ENCODE results near the gene PDCD11. TPM values are rescaled to one million over a fixed set of nuclear protein-coding genes. Genes with fewer than 3 reads are reported as not detected.

Gene PDCD11
- total RNA-seq, 1 donor from 2014 or later = 21.6 TPM

DNA sequence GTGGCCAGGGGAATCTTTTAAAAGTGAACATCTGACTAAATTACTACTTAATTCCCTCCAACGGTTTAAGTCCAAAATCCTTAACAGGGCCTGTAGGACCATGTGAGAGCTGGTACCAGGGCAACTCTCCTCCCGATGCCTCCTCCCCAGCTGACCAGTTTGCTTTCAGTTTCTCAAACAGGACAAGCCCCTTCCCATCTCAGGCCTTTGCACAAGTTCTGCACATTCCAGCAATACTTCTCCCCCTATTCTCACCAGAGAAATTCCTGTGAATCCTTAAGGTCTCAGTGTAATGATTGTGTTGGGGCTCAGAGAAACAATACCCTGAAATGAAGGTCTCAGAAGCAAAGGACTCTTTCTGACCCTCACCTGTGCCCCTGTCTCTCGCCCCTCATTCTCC is 70.3 kb downstream of the PDCD11 start:
- no peaks in the 10 kb centered on the region for H3K36me3 ChIP-seq
- no peaks in the 10 kb centered on the region for H3K9me3 ChIP-seq
- DNase-seq (no peak), ATAC-seq (no peak)
- no peak overlapping the region for H3K27ac ChIP-seq
- intact Hi-C loops (cut with DNase I) = no loop called here
- TF ChIP-seq CTCF (IDR thresholded peaks at IDR 0.05) = no peak
- H3K4me1 ChIP-seq = peaks cover 14% of the 10 kb centered on the region
- no peaks in the 10 kb centered on the region for H3K27me3 ChIP-seq (ENCODE audit: low read depth)
- no peak overlapping the region for H3K4me3 ChIP-seq

DNA sequence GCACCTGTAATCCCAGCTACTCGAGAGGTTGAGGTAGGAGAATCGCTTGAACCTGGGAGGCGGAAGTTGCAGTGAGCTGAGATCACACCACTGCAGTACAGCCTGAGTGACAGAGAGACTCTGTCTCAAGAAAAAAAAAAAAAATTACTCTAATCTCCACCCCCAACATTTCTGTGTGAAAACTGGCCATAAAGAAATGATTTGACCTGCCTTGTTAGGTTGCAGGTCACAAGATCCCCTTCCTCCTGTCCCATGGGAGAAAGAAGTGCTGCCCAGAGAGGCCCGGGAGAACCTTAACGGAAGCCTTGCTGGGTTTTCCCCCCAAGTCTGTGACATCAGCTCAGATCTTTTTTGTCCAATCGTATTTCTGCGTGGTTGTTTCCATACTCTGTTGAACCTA is 71.0 kb downstream of the PDCD11 start:
- intact Hi-C loops (cut with DNase I) = no loop called here
- ATAC-seq = no peak
- H3K27me3 ChIP-seq (ENCODE audit: low read depth) = no peaks in the 10 kb centered on the region
- no peak for DNase-seq
- no peak overlapping the region for H3K4me3 ChIP-seq
- H3K9me3 ChIP-seq = no peaks in the 10 kb centered on the region
- no peak for TF ChIP-seq CTCF (IDR thresholded peaks at IDR 0.05)
- H3K4me1 ChIP-seq = peaks cover 21% of the 10 kb centered on the region
- no peak overlapping the region for H3K27ac ChIP-seq
- H3K36me3 ChIP-seq = no peaks in the 10 kb centered on the region

DNA sequence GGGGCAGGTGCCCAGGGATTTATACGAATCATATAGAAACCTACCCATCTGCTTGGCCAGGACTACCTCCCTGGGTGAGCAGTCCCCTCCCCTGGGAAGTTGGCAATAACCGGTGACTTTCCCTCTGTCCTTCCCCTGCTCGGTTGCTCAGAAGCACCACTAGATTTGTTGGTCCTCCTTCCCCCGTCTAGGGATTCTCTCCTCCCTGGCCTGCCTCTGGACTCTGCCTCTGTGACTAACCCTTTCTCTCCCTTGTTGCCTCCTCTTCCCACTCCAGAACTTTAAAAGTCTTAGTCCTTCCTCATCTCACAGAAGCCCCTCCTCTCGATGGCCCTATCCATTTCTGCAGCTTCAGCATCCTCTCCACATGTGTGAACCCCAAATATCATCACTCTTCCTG is 72.8 kb downstream of the PDCD11 start:
- TF ChIP-seq CTCF (IDR thresholded peaks at IDR 0.05) = no peak
- no peak for ATAC-seq

GRCh38 chr10:103470761-103471653 is 74.6 kb downstream of the PDCD11 start:
- Histone ChIP-seq H3K4me3 (no peak overlapping the region), H3K4me1 (peaks cover 23% of the 10 kb centered on the region), H3K27me3 (ENCODE audit: low read depth) (no peaks in the 10 kb centered on the region), H3K36me3 (no peaks in the 10 kb centered on the region), H3K9me3 (no peaks in the 10 kb centered on the region), H3K27ac (peak overlapping the region; percentile 76)
- DNase-seq = peak; percentile 66
- no peak for TF ChIP-seq CTCF (IDR thresholded peaks at IDR 0.05)
- peak; percentile 85 to 92 for ATAC-seq
- intact Hi-C loops (cut with DNase I) = no loop called here

More for the DNA sequence above, 72.8 kb downstream of the PDCD11 start:
- Histone ChIP-seq H3K27me3 (ENCODE audit: low read depth) (no peaks in the 10 kb centered on the region), H3K4me1 (peaks cover 23% of the 10 kb centered on the region), H3K4me3 (no peak overlapping the region), H3K36me3 (no peaks in the 10 kb centered on the region), H3K9me3 (no peaks in the 10 kb centered on the region), H3K27ac (no peak overlapping the region)
- no peak for DNase-seq
- intact Hi-C loops (cut with DNase I) = no loop called here

GRCh38 chr10:103472005-103472404 is 75.6 kb downstream of the PDCD11 start:
- ATAC-seq (no peak), DNase-seq (no peak)
- intact Hi-C loops (cut with DNase I) = no loop called here
- no peaks in the 10 kb centered on the region for H3K27me3 ChIP-seq (ENCODE audit: low read depth)
- no peak for TF ChIP-seq CTCF (IDR thresholded peaks at IDR 0.05)
- H3K9me3 ChIP-seq = no peaks in the 10 kb centered on the region
- no peaks in the 10 kb centered on the region for H3K36me3 ChIP-seq
- H3K4me1 ChIP-seq = peaks cover 23% of the 10 kb centered on the region
- H3K27ac ChIP-seq = peak overlapping the region; percentile 76
- no peak overlapping the region for H3K4me3 ChIP-seq

All from lower lobe of right lung (tissue), 2 donors.